Measurements from ENCODE around the gene KIAA1671.
A peak's percentile ranks its signal among the peaks of the same experiment; 100 is the strongest.

The KIAA1671 gene

DNA sequence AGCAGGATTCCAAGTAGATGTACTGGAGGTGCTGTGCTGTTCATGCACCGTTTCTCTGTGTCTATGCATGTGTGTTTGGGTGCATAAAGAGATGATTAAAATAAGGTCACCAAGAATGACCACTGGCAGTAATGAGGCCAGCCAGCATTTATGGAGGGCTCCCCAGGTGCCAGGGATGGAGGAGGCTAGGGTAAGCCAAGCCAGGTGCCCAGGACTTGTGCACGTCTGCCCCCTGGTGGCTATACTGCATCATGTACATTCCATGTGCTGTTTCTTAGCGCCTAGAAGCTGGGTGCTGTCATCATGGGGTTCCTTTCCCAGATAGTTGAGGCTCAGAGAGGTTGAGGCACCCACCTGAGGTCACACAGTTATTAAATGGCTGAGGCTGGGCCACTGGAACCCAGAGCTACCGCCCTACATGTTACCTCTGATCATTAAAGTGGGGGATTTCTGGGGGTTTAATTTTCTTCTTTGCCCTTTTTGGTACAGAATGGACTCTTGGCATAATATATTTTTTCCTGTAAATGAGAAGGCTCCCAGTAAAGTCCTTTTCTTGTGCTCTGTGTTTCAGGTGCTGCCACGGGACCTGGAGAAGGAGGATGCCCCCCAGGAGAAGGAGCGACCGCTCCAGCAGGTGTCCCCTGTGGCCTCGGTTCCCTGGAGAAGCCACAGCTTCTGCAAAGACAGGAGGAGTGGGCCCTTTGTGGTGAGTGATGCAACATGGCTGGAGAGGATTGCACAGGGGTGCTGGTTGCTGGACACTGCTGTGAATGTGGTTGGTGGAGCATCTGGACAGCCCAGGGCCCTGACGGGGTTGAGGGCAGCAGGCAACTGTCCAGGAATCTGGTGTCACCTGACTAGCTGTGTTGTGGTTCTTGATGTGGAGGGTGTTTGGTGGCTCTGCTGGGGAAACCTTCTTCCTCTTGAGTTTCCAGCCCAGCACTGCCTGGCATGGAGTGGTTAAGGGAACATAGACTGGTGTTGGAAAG, 96.4 kb downstream of the KIAA1671 start:
- peak; percentile 59 to 74 for DNase-seq

DNA sequence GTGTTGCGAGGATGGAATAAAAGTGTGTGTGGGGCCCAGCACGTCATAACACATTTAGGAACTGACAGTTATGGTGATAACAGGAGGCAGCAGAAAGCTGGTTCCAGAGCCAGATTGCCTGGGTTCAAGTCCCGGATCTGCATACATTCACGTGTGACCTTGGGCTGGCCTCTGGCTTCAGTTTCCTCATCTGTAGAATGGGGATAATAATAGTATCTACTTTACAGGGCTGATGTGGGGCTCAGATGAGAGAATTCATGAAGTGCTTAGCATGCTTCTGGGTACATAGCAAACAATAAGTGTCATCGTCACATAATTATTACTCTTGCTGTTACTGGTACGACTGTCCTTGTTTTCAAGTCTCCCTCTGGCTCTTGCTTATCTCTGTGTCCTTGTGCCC, 97.3 kb downstream of the KIAA1671 start:
- no peak for DNase-seq

DNA sequence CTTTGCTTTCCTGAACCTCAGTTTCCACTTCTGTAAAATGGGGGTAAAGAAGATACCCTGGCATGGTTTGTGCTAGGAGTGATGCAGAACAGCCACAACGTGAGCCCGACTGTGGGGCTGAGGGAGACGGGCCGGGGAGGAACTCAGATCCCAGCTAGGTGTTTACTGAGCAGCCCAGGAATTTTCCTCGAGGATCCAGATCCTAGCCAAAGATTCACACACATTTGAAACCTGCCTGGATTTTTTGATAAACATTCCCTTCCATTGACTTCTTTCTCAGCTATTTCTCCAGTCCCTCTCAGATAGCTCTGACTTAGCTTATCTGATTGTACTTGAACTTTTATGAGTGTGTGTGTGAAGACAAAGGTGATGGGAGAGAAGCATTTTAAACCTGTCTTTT, 98.0 kb downstream of the KIAA1671 start:
- DNase-seq: no peak

DNA sequence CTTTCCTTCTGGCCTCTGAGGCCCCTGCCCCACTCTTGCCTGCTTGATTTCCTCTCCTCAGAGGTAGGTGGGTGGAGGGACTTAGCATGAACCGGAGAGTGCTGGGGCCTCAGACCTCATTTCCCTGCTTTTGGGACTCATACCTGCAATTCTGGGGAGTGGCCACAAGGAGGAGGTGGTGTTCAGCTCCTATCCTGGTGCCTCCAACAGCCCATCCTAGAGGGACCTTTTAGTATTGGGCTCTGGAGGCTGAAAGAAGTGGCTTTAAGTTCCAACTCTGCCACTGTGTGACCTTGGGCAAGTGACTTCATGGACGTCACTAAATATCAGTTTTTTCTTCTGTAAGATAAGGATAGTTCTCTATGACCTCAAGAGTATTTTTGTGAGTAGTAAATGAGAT, 98.6 kb downstream of the KIAA1671 start:
- DNase-seq: no peak

DNA sequence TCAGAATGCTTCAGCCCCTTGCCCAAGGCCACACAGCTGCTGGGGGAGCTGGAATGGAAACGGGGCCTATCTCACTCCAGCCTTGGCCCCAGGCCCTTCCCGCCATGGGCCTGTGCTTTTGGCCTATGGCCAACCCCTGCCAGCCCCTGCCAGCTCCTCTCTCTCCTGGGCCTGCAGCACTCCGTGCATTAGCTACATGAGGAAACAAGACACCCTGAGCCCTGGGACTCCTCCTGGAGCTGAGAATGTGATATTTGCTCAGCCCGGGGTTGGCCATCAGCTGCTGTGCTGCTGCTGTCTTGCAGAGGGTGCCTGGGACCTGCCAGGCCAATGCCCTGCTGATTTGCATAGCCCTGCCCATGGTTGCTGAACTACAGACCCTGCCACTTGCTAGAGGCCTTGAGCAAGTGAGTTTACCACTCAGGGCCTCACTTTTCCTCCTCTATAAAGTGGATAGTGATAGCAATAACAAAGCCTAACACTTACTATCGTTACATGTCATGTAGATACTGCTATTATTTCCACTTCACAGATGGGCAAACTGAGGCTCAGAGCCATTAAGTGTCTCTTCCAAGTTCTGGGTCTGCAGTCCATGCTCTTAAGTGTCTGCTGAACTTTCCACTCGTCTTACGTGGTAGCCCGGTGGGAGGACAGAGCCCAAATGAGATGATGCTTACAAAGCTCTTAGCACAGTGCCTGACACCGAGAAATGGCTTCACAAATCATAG, 99.6 kb downstream of the KIAA1671 start:
- DNase-seq: no peak

DNA sequence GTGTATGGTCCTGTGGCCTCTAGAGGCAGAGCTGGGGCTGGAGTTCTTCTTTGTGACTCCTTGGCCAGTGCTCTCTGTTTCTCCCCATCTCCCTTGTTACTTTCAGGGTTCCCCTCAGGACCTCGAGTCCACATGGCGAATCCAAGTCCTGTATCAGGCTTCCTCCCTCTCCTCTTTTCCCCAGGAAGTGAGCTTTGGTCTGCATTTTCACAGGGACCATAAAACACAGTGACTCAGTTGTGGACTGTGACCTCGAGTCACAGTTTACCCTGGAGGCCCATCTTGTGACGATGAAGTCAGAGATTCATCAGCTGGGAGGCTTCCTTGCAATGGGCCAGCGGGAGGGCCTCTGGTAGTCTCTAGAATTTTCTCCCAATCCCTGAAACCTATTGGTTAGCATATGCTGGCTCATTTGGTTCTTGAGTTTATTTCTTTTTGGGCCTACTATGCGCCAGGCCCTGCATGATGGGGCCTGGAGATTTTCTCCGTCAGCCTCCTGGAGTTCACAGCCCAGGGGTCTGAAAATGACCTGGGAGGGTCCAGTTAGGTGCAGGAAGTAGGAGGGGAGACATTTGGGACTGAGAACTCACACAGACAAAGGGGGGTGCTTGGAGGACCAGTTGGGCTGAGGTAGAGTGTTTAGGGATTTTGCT, 100.8 kb downstream of the KIAA1671 start:
- no peak for DNase-seq

DNA sequence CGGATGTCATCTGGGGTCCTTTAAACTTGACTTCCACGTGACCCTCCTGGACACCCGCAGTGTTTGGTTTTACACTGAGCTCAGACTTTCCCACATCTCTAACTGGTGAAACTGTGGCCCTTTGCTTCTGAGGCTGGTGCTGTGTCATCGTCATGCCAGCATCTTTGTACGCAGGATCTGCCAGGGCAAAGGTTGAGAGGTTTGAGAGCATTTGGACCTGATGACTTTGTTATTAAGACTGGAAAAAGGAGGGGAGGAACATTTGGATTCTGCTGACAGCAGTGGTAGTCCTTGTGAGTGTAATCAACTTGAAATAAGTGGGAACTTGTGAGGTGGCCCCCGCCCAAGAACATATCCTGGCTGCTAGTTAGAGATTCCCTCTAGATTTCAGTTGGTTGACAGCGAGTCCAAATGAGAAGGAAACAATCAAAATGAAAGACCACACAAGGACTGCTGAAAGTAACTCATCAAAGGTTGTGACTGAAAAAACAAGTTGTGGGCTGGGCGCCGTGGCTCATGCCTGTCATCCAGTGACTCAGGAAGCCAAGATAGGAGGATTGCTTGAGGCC, 102.5 kb downstream of the KIAA1671 start:
- DNase-seq: peak in 1 of 2 donors; percentile 40

DNA sequence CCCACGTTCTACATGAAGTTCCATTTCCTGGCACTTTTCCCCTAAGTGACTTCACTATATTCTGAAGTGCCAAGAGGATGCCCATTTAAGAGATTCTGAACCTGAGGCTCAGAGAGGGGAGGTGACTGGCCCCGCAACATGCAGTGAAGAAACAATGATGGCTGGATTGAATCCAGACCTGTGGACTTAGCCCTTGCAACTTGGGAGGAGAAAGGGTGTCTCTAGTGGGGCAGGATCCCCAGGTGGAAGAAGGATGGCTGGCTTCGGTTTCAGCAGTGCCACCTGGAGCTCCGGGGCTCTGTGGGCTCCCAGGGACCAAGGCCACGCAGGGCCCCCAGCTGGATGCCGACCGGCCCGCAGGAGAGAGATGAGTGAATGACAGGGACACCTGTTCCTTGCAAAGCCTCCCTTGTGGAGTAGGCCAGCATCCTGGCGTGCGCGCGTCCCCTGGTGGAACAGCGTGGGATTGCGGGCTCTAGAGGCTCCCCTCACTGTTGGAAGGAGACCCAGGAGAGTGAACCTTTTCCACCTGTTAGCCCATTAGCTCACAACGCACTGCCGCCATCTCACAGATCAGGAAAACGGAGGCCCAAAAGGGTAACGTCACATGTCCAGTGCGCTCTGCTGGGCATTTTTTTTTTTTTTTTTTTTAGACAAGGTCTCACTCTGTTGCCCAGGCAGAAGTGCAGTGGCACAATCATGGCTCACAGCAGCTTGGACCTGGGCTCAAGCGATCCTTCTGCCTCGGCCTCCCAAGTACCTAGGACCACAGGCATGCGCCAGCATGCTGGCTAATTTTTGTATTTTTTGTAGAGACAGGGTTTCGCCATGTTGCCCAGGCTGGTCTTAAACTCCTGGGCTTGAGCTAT, 104.7 kb downstream of the KIAA1671 start:
- peak; percentile 47 to 74 for DNase-seq

DNA sequence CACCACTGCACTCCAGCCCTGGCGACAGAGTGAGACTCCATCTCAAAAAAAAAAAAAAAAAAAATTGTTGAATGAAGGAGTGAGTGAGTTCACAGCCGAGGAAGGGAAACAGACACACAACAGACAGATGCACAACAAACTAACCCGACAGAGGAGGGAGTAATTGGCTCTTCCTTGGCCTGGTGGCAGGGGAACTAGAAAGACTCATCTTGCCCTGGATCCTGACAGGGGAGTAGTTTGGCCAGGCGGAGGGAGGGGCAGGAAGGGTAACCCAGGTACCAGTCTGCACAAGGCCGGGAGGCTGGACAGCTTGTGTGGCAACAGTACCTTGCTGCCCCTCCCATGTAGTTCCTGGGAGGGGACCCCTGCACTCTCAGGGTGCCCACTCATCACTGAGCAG, 106.9 kb downstream of the KIAA1671 start:
- DNase-seq: no peak

DNA sequence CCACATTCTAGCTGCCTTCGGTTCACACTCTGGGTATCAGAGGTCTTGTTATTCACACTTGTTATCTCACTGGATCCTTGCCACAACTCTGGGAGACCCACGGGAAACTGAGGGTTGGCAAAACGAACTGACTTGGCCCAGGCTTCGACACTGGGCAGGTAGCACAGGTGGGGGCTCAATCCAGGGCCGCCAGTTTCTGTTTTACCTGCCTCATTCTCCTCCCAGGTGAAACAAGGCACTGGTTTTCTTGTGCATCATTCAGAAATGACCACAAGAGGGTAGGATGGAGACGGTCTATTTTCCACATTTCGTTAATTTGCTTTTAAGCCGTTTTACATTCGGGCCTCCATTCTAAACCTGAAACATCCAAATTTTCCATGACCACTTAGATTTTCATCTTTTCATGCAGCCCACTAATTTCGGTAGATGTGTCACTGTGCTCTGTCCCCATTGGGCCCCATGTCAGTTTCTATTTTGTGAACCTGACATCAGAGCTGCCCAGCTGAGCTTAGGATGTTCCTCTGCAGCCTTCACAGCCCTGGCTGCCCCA, 108.1 kb downstream of the KIAA1671 start:
- DNase-seq: peak in 1 of 2 donors; percentile 55

DNA sequence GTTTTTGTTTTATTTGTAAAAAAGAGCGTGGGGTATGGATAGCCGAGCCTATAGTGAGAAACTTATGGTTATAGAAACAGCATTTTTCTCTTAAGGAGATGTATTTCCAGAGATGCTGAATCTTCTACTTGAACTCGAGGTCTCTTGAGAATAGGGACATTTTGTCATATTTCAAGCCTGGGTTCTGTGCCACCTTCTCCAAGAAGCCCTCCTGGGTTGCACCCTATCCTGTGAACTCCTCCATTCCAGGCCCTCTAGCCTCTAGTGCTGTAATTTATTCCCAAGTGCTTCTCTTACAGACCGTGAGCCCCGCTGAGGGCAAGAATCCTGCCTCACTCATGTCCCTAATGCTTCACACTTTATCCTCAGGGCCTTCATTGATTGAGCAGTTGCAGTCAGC, 108.6 kb downstream of the KIAA1671 start:
- no peak for DNase-seq

DNA sequence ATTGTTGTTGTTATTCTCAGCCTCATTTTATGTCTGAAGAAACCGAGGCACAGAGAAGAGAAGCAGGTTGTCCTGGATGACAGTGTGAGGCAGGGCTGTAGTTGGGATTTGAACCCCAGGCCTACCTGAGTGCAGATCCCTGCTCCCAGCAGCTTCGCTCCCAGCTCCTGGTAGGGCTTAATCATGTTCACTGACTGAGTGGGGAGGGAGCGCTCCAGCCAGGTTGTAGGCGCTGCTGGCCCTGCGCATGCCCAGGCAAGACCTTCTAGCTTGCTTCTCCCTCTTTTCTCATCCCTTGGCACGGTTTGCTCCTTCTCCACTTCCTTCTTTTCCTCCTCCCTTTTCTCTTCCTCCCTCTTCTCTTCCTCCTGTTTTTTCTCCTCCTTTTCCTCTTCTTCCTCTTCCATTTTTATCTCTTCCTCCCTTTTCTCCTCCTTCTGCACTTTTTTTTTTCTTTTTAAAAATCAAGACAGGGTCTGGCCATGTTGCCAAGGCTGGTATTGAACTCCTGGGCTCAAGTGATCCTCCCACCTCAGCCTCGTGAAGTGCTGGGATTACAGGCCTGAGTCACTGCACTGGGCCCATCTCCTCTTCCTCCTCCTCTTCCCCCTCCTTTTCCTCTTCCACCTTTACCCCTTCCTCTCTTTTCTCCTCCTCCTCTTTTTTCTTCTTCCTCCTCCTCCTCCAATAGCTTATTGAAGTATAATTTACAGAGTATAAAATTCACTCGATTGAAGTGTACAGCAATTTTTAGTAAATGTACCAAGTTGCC, 109.3 kb downstream of the KIAA1671 start:
- no peak for DNase-seq

DNA sequence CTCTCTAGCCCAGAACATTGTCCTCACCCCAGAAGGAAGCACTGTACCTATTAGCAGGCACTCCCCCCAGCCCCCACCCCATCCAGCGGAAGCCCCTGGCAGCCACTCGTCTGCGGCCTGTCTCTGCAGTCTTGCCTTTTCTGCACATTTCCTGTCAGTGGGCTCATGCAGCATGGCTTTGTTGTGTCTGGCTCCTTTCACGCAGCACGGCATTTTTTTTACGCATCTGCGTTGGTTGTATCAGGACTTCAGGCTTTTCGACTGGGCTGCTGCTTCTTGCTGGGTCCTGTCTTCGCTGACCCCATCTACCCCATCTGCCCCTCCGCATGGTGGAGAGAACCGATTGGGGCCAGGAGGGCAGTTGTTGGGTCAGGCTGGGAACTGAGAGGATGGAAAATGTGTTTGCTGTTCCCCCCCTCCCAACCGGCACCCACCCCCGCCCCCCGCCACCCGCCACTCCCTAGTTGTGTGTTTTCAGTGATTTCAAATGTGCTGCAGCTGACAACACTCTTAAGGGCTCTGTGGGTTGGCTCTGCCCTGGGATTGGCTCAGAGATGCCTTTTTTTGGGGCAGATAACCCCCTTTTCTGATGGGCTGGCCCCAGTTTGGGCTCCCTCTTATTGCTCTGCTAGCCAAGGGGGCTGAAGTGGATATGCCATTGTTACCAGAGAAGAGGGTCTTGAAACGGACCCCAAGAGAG, 110.0 kb downstream of the KIAA1671 start:
- DNase-seq: peak; percentile 80 to 81

DNA sequence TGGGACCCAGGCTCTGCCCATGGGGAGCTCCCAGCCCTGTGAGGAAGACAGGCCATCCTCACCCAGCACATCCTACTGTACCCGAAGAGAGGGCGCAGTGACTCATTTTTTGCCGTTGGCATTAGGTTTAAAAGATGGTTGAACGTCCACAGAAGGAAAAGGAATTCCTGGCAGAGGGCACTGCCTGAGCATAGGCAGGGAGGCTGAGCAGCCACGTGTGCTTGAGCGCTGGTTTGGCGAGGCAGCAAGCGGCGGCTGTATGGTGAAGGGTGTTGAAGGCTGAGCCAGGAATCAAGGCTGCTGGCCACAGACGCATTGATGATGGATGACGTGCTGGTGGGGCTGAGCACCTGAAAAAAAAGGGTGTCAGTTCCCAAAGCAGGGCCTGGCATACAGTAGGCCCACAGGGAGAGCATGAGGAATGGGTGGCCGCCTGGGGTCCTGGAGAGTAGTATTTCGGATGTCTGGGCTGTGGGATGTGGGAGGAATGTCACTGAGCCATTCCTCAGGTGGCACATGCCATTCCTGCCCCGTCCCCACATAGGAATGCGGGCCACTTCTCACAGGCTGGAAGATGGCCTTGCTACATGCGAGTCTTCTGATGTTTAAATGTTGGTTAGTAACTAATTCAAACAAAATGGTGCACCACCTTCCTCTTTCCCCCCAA, 112.5 kb downstream of the KIAA1671 start:
- no peak for DNase-seq

DNA sequence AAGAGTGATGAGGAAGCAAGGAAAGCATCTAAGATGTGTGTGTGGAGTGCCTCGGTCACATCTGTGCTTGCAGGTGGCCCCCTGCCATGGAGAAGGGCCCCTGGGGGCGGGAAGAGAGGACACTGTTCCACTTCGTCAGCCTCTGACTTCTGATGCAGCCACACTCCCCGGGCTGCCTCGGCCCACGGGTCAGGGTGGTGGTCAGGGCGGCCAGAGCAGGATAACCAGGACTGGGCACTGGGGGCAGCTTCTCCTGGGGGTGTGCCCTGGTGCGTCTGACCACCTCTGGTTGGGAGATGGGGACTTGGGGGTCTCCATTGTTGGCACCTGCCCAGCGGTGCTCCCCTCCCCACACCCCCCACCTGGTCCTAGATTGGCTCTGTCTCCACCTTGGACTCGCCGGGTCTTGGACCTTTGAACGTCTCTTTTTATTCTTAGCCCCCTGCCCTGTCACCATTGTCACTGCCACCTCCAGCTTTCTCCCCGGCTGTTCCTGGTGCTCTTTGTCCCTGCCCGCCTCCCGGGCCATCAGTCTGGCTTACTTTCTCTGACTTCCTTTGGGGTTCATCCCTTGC, 114.4 kb downstream of the KIAA1671 start:
- no peak for DNase-seq

DNA sequence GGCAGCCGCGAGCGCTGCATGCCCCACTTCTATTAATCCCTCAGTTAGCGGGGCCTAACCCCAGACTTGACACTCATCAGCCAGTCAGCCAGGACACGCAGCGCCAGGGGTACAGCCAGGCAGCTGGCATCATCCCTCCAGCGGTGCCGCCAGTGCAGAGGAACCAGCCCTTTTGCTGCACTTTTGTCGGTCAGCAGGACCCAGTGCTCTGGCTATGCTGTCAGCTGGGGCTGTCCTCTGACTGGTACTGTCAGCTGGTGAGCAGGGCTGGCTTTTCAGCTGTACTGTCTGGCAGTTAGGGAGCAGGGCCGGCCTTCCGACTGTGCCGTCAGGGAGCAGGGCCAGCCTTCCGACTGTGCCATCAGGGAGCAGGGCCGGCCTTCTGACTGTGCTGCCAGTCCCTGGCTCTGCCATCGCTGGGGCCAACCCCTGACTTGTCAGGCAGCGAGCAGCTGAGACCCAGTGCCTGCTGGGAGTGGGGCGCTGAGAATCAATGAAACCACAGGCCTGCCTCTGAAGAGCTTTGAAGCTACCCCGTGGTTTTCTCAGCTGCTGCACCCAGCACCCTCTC, 115.4 kb downstream of the KIAA1671 start:
- peak; percentile 85 to 89 for DNase-seq

DNA sequence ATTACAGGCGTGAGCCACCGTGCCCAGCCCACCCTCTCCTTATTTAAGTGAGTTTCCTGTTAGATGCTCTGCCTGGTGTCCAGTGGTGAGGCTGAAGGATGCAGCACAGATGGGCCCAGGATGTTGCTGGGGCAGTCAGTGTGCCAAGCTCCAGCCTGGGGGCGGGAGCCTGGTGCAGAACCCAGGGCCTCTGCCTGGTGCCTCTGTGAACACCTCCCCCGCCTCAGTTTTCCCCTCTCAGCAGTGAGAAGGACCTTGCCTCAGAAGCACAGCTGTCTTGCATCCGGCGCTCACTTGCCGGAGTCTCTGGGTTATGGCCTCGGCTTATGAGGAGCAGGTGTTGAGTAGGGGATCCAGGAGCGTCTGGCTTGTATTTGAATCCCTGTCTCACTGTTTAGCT, 116.2 kb downstream of the KIAA1671 start:
- peak in 1 of 2 donors; percentile 32 for DNase-seq

DNA sequence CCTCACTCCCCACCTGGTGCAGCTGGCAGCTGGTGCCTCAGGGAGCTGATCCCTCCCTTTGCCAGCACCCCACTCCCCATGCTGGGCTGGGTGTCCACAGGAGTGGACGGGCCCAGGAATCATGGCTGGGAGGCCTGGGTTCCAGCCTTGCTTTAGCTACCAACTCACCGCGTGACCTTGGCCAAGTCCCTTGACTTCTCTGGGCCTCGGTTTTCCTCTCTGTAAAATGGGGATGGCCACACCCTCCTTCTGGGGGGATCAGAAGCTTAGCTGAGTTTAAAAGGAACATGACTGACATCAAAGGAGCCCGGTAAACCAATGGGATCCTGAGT, 116.9 kb downstream of the KIAA1671 start:
- DNase-seq: no peak

Measured in CD4-positive, alpha-beta T cell treated with Interferon alpha-2 for 1 hour (primary cell).